NCI-H1930 (cell line): Measurements from ENCODE around the gene DENND2A.
"Not testable (repeated sequence)": the region's sequence is repeated elsewhere in the genome, so short reads cannot be mapped to it uniquely, and the experiment has no call there.

Experiments
- DNase-seq, 2 experiments: peaks; one replicate each; lab custom pipeline; 2025; lab: John Stamatoyannopoulos, UW

The DENND2A gene

GRCh38 chr7:140673774-140674155 lies 33.2 kb upstream of the DENND2A start:
- DNase-seq: no peak

GRCh38 chr7:140673063-140673773 lies 32.6 kb upstream of the DENND2A start:
- peak; percentile 58 for DNase-seq

GRCh38 chr7:140672382-140673062 lies 31.9 kb upstream of the DENND2A start, which contains the start of gene ADCK2:
Gene ADCK2, plus strand, starts transcription at chr7:140672945. Its CDS starts 386 bp downstream, at chr7:140673331.
- peak; percentile 35 to 58 for DNase-seq

GRCh38 chr7:140671966-140672365 lies 31.4 kb upstream of the DENND2A start:
- DNase-seq: no peak

- DNase-seq: no peak
These were observed 29.8 kb upstream of the DENND2A start for GRCh38 chr7:140670343-140670935.

GRCh38 chr7:140669862-140670261 lies 29.2 kb upstream of the DENND2A start:
- not testable (repeated sequence) for DNase-seq

- no peak for DNase-seq
These were observed 28.7 kb upstream of the DENND2A start for GRCh38 chr7:140669352-140669751.

- no peak for DNase-seq
These were observed 28.0 kb upstream of the DENND2A start for GRCh38 chr7:140668641-140669040.

- no peak for DNase-seq
These were observed 26.9 kb upstream of the DENND2A start for GRCh38 chr7:140667476-140667875.

- not testable (repeated sequence) for DNase-seq
These were observed 22.3 kb upstream of the DENND2A start for GRCh38 chr7:140662938-140663337.

GRCh38 chr7:140661124-140661523 lies 20.5 kb upstream of the DENND2A start:
- DNase-seq: no peak

- no peak for DNase-seq
These were observed 19.2 kb upstream of the DENND2A start for GRCh38 chr7:140659856-140660255.

GRCh38 chr7:140657891-140658290 lies 17.3 kb upstream of the DENND2A start:
- no peak for DNase-seq

- no peak for DNase-seq
These were observed 16.2 kb upstream of the DENND2A start for GRCh38 chr7:140656548-140657515.

GRCh38 chr7:140655511-140656408 lies 15.1 kb upstream of the DENND2A start:
- DNase-seq: no peak

- DNase-seq: no peak
These were observed 14.0 kb upstream of the DENND2A start for GRCh38 chr7:140654661-140655060.

- no peak for DNase-seq
These were observed 13.4 kb upstream of the DENND2A start for GRCh38 chr7:140654109-140654387.

GRCh38 chr7:140653319-140654108 lies 12.9 kb upstream of the DENND2A start:
- DNase-seq: peak; percentile 49 to 85

GRCh38 chr7:140650367-140650766 lies 9.8 kb upstream of the DENND2A start:
- DNase-seq: no peak

- DNase-seq: no peak
These were observed 9.1 kb upstream of the DENND2A start for GRCh38 chr7:140649556-140650205.
